Adrenal gland (tissue), 5 donors: ENCODE data around the gene TRMO.

Source experiments
- POLR2A ChIP-seq, 2 donors: fragments of 450-650 bp; IDR thresholded peaks; one replicate each; pipeline ENCODE4 v1.6.1; 2017; ENCODE audit warnings: antibody characterized with exemption in 2 of 2, mild to moderate bottlenecking in 2 of 2, moderate library complexity in 1 of 2
- TF ChIP-seq, protein P1 (sequence below), 6 experiments: fragments of 450-650 bp in 4 of 6; fragments of 200-600 bp in 2 of 6; sonication (generic) in 1 of 6; IDR thresholded peaks; 1 replicate in 5 of 6; 2 replicates in 1 of 6; pipeline versions ENCODE4 v1.5.1 to v1.8.0; 2016 to 2021; ENCODE audit warnings: antibody characterized with exemption in 6 of 6, mild to moderate bottlenecking in 2 of 6, moderate library complexity in 1 of 6
- donor health status: DM: no; HTN: no; CAD: no.

- TF ChIP-seq, protein P1, sequence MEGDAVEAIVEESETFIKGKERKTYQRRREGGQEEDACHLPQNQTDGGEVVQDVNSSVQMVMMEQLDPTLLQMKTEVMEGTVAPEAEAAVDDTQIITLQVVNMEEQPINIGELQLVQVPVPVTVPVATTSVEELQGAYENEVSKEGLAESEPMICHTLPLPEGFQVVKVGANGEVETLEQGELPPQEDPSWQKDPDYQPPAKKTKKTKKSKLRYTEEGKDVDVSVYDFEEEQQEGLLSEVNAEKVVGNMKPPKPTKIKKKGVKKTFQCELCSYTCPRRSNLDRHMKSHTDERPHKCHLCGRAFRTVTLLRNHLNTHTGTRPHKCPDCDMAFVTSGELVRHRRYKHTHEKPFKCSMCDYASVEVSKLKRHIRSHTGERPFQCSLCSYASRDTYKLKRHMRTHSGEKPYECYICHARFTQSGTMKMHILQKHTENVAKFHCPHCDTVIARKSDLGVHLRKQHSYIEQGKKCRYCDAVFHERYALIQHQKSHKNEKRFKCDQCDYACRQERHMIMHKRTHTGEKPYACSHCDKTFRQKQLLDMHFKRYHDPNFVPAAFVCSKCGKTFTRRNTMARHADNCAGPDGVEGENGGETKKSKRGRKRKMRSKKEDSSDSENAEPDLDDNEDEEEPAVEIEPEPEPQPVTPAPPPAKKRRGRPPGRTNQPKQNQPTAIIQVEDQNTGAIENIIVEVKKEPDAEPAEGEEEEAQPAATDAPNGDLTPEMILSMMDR (IDR thresholded peaks at IDR 0.05) = no peak
- no peak for TF ChIP-seq POLR2A (IDR thresholded peaks at IDR 0.05)
These were observed 19.1 kb downstream of the TRMO start for GRCh38 chr9:97903177-97903576.
